WTC11 (cell line): ENCODE results near the gene STK32C. TPM values are rescaled to one million over a fixed set of nuclear protein-coding genes. Genes with fewer than 3 reads are reported as not detected.

Experiments
- ATAC-seq: fragments of 200-7000 bp; cut with Tn5 transposase; 2 replicates; pipeline ENCODE4 v1.10.0; 2021; ENCODE audit warnings: mild to moderate bottlenecking, moderate library complexity
- CTCF ChIA-PET: fragments of 300-600 bp; sonication (Branson Sonifier 250); formaldehyde crosslinking; loops from one replicate; lab custom pipeline; 2021; ENCODE audit warnings: antibody characterized with exemption; lab: Charles Lee
- POLR2A ChIA-PET: fragments of 350-600 bp; sonication (Branson Sonifier 250); formaldehyde crosslinking; loops from one replicate; lab custom pipeline; 2021; ENCODE audit warnings: antibody characterized with exemption; lab: Charles Lee
- DNase-seq: peaks from one replicate; pipeline ENCODE4 v3.0.0; 2021; ENCODE audit warnings: low spot score
- H3K27ac Mint-ChIP-seq: 2 replicates; pipeline ENCODE4 v1.8.0; 2021; ENCODE audit warnings: mixed read lengths
- H3K27me3 Mint-ChIP-seq: 2 replicates; pipeline ENCODE4 v1.8.0; 2021; ENCODE audit warnings: low read depth, mild to moderate bottlenecking, moderate library complexity, mixed read lengths
- H3K36me3 Mint-ChIP-seq: 2 replicates; pipeline ENCODE4 v1.8.0; 2021; ENCODE audit warnings: mixed read lengths
- H3K4me1 Mint-ChIP-seq: 2 replicates; pipeline ENCODE4 v1.8.0; 2022; ENCODE audit warnings: mixed read lengths
- H3K4me3 Mint-ChIP-seq: 2 replicates; pipeline ENCODE4 v1.8.0; 2021; ENCODE audit warnings: mild to moderate bottlenecking, moderate library complexity, mixed read lengths
- H3K9me3 Mint-ChIP-seq: 2 replicates; pipeline ENCODE4 v1.8.0; 2021; ENCODE audit warnings: mixed read lengths
- CDX4 ChIP-seq: fragments of 250-450 bp; sonication (Bioruptor Pico); IDR thresholded peaks from 2 replicates; pipeline ENCODE4 v1.9.0; 2021; ENCODE audit warnings: moderate library complexity, mild to moderate bottlenecking, inconsistent platforms, borderline replicate concordance
- ESRRA ChIP-seq: sonication (generic); formaldehyde crosslinking; IDR thresholded peaks from 2 replicates; pipeline ENCODE4 v1.8.1; 2022; ENCODE audit warnings: mild to moderate bottlenecking, missing genetic modification reagents, borderline replicate concordance
- FOXP4 ChIP-seq: sonication (generic); formaldehyde crosslinking; IDR thresholded peaks from 2 replicates; pipeline ENCODE4 v1.8.0; 2022; ENCODE audit warnings: mild to moderate bottlenecking, missing genetic modification reagents
- JAZF1 ChIP-seq: fragments of 250-450 bp; sonication (Bioruptor Pico); IDR thresholded peaks from 2 replicates; pipeline ENCODE4 v1.9.0; 2021; ENCODE audit warnings: moderate library complexity, mild to moderate bottlenecking, inconsistent platforms
- NFE2L1 ChIP-seq: sonication (generic); formaldehyde crosslinking; IDR thresholded peaks from 2 replicates; pipeline ENCODE4 v1.8.1; 2023; ENCODE audit warnings: missing genetic modification reagents
- NR3C1 ChIP-seq: sonication (generic); formaldehyde crosslinking; conservative IDR thresholded peaks from 2 replicates; pipeline ENCODE4 v1.8.1; 2023; ENCODE audit warnings: low read depth, mild to moderate bottlenecking, missing genetic modification reagents
- RELA ChIP-seq: sonication (generic); formaldehyde crosslinking; IDR thresholded peaks from 2 replicates; pipeline ENCODE4 v1.8.1; 2022; ENCODE audit warnings: missing genetic modification reagents, mild to moderate bottlenecking, borderline replicate concordance
- SOX15 ChIP-seq: fragments of 250-450 bp; sonication (Bioruptor Pico); IDR thresholded peaks from 2 replicates; pipeline ENCODE4 v1.9.0; 2021; ENCODE audit warnings: mild to moderate bottlenecking
- ZNF416 ChIP-seq: fragments of 250-450 bp; sonication (Bioruptor Pico); IDR thresholded peaks from 2 replicates; pipeline ENCODE4 v1.9.0; 2021; ENCODE audit warnings: mild to moderate bottlenecking, inconsistent platforms
- ZNF532 ChIP-seq: fragments of 250-450 bp; sonication (Bioruptor Pico); IDR thresholded peaks from 2 replicates; pipeline ENCODE4 v1.9.0; 2021; ENCODE audit warnings: mild to moderate bottlenecking, borderline replicate concordance
- total RNA-seq: library from RNA; stranded (reverse); gene quantifications from 3 replicates; pipeline ENCODE4 v1.2.3, GENCODE V29; 2021
- TF ChIP-seq, protein P1 (sequence below): sonication (generic); formaldehyde crosslinking; IDR thresholded peaks from 2 replicates; pipeline ENCODE4 v1.8.0; 2022; ENCODE audit warnings: missing genetic modification reagents
- TF ChIP-seq, protein P2 (sequence below): sonication (generic); formaldehyde crosslinking; IDR thresholded peaks from 2 replicates; pipeline ENCODE4 v1.8.1; 2022; ENCODE audit warnings: low read depth, missing genetic modification reagents, borderline replicate concordance
- TF ChIP-seq, protein P3 (sequence below): sonication (generic); formaldehyde crosslinking; IDR thresholded peaks from 2 replicates; pipeline ENCODE4 v1.8.0; 2022; ENCODE audit warnings: mild to moderate bottlenecking, missing genetic modification reagents

Gene STK32C
- total RNA-seq, 1 experiment from 2014 or later = 20.7 TPM

GRCh38 chr10:132253092-132253687 is 54.6 kb downstream of the STK32C start:
- Mint-ChIP-seq H3K4me1 (peaks cover 7% of the 10 kb centered on the region), H3K27me3 (no peaks in the 10 kb centered on the region), H3K27ac (no peak overlapping the region), H3K4me3 (peak overlapping the region; percentile 48)
- POLR2A ChIA-PET = no interaction called here
- no peak for ATAC-seq
- TF ChIP-seq CDX4 (CRISPR knock-in tag) (no peak), ESRRA (CRISPR knock-in tag) (no peak), FOXP4 (CRISPR knock-in tag) (no peak), NFE2L1 (CRISPR knock-in tag) (no peak), ZNF532 (no peak), RELA (CRISPR knock-in tag) (no peak)
- TF ChIP-seq, protein P1, sequence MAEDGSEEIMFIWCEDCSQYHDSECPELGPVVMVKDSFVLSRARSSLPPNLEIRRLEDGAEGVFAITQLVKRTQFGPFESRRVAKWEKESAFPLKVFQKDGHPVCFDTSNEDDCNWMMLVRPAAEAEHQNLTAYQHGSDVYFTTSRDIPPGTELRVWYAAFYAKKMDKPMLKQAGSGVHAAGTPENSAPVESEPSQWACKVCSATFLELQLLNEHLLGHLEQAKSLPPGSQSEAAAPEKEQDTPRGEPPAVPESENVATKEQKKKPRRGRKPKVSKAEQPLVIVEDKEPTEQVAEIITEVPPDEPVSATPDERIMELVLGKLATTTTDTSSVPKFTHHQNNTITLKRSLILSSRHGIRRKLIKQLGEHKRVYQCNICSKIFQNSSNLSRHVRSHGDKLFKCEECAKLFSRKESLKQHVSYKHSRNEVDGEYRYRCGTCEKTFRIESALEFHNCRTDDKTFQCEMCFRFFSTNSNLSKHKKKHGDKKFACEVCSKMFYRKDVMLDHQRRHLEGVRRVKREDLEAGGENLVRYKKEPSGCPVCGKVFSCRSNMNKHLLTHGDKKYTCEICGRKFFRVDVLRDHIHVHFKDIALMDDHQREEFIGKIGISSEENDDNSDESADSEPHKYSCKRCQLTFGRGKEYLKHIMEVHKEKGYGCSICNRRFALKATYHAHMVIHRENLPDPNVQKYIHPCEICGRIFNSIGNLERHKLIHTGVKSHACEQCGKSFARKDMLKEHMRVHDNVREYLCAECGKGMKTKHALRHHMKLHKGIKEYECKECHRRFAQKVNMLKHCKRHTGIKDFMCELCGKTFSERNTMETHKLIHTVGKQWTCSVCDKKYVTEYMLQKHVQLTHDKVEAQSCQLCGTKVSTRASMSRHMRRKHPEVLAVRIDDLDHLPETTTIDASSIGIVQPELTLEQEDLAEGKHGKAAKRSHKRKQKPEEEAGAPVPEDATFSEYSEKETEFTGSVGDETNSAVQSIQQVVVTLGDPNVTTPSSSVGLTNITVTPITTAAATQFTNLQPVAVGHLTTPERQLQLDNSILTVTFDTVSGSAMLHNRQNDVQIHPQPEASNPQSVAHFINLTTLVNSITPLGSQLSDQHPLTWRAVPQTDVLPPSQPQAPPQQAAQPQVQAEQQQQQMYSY = no peak
- TF ChIP-seq, all 79 proteins: peak for 0
- Mint-ChIP-seq H3K36me3 (no peaks in the 10 kb centered on the region), H3K9me3 (no peaks in the 10 kb centered on the region)
- no peak for DNase-seq
- CTCF ChIA-PET = interaction anchor here (0.7 to 2.2 kb wide), 11 partner anchors 13 to 152 kb away, joined by 3 to 10 read pairs (median 3); no protein-coding TSS in a partner anchor

DNA sequence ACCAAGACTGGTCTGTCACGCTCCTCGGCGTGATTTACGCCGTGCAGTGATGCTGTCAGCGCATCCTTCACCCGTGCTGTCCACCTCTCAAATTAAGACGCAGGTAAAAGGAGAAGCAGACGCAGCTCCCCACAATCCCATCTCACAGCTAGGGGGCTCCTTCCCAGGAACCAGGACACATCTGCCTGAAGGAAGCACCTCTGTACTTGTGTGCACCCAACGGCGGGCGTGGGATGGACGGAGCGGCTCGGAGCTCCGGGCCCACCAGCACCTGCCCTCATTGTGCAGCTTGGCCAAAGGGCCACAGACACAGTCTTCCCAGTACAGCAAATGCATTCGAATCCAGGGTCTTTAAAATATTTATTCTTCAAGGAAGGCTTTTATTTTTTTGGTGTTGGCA is 55.3 kb downstream of the STK32C start:
- no peak overlapping the region for H3K4me3 Mint-ChIP-seq
- ChIA-PET POLR2A (no interaction called here), CTCF (interaction anchor here (0.7 to 2.2 kb wide), 5 partner anchors 12 to 152 kb away, joined by 3 to 10 read pairs (median 5); no protein-coding TSS in a partner anchor)
- TF ChIP-seq, protein P2, sequence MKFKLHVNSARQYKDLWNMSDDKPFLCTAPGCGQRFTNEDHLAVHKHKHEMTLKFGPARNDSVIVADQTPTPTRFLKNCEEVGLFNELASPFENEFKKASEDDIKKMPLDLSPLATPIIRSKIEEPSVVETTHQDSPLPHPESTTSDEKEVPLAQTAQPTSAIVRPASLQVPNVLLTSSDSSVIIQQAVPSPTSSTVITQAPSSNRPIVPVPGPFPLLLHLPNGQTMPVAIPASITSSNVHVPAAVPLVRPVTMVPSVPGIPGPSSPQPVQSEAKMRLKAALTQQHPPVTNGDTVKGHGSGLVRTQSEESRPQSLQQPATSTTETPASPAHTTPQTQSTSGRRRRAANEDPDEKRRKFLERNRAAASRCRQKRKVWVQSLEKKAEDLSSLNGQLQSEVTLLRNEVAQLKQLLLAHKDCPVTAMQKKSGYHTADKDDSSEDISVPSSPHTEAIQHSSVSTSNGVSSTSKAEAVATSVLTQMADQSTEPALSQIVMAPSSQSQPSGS (CRISPR knock-in tag) = no peak
- TF ChIP-seq, protein P3, sequence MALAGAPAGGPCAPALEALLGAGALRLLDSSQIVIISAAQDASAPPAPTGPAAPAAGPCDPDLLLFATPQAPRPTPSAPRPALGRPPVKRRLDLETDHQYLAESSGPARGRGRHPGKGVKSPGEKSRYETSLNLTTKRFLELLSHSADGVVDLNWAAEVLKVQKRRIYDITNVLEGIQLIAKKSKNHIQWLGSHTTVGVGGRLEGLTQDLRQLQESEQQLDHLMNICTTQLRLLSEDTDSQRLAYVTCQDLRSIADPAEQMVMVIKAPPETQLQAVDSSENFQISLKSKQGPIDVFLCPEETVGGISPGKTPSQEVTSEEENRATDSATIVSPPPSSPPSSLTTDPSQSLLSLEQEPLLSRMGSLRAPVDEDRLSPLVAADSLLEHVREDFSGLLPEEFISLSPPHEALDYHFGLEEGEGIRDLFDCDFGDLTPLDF = no peak
- no peak for TF ChIP-seq NR3C1 (CRISPR knock-in tag)
- no peak for TF ChIP-seq JAZF1 (CRISPR knock-in tag)
- no peak for TF ChIP-seq SOX15
- no peak for TF ChIP-seq ZNF416 (CRISPR knock-in tag)
- ATAC-seq (peak; percentile 37), DNase-seq (no peak)
- H3K36me3 Mint-ChIP-seq = no peaks in the 10 kb centered on the region
- no peaks in the 10 kb centered on the region for H3K9me3 Mint-ChIP-seq
- H3K27me3 Mint-ChIP-seq = no peaks in the 10 kb centered on the region
- no peak overlapping the region for H3K27ac Mint-ChIP-seq
- H3K4me1 Mint-ChIP-seq = peaks cover 7% of the 10 kb centered on the region
